Lower leg skin (tissue), 4 donors: ENCODE data around the gene UBASH3B. TPM values are rescaled to one million over a fixed set of nuclear protein-coding genes. Genes with fewer than 3 reads are reported as not detected.

Source experiments
- DNase-seq, 2 donors: peaks; one replicate each; pipeline ENCODE4 v3.0.0-alpha.2; 2019; ENCODE audit warnings: low spot score in 2 of 2
- H3K4me3 ChIP-seq: fragments of 200-600 bp; sonication (generic); 2 replicates; pipeline ENCODE4 v1.5.1; 2017; ENCODE audit warnings: mild to moderate bottlenecking, low read depth; ENCODE audit not compliant: poor library complexity, severe bottlenecking
- POLR2A ChIP-seq, 2 donors: fragments of 450-650 bp; IDR thresholded peaks; one replicate each; pipeline ENCODE4 v1.6.1; 2016 to 2017; ENCODE audit warnings: antibody characterized with exemption in 2 of 2, mild to moderate bottlenecking in 1 of 2, moderate library complexity in 1 of 2
- WGBS, 2 donors: methylation state at CpG; one replicate each; pipeline ENCODE4 v1.1.5; 2018; 5-methylcytosine and 5-hydroxymethylcytosine counted together
- intact Hi-C: fragments of 100-400 bp; cut with DNase I; formaldehyde crosslinking; loops from one replicate; pipeline ENCODE4 v1.15.0; 2023; ENCODE audit warnings: low total_unique reads
- total RNA-seq, 4 donors: library from RNA; depleted of rRNA; stranded (reverse); fragments of >200 nt; gene quantifications; one replicate each; pipeline ENCODE4 v1.1.0, GENCODE V29; 2016
- TF ChIP-seq, protein P1 (sequence below), 3 donors: fragments of 450-650 bp; IDR thresholded peaks; one replicate each; pipeline ENCODE4 v1.5.1; 2016; ENCODE audit warnings: antibody characterized with exemption in 3 of 3, mild to moderate bottlenecking in 3 of 3, moderate library complexity in 2 of 3

Gene UBASH3B
- total RNA-seq, 4 donors from 2014 or later, result 14.2 to 58.4 (median 35.6) TPM

DNA sequence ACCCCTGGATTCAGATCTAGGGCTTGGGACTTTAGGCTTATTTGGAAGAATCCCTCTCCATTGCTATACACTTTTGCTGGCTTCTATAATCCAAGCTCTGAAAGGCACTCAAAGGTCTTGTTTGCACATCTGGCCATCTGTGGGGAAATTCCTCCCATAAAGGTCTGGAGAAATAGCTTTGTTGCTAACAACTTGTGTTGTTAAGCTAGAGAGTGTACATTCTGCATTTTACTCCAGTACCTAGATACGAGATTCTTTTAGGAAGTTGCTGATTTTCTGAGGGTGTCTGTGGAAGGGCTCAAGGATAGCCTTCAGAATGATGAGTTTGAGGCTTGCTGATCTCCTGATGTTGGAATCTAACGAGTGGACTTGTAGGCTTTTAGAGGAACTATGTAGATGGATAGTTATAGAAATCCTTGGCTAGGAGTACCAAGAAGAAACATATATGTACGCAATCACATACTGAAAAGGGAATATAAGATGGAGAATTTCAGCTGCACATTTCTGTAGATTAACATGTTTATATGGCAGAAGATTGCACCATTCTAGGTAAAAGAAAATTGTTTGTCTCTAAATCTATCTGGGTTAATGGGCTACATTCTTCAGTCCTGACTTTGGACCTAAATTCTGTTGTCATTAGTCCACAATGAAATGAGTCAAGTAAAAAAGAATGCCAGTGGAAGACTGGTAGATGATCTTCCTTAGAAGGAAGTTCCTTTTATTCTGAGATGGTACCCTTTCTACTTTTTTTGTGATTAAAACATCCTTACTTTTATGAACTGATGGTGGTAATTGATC is 51.0 kb downstream of the UBASH3B start:
- DNase-seq, result no peak
- H3K4me3 ChIP-seq, result no peak overlapping the region
- TF ChIP-seq POLR2A (IDR thresholded peaks at IDR 0.05), result no peak
- TF ChIP-seq, protein P1, sequence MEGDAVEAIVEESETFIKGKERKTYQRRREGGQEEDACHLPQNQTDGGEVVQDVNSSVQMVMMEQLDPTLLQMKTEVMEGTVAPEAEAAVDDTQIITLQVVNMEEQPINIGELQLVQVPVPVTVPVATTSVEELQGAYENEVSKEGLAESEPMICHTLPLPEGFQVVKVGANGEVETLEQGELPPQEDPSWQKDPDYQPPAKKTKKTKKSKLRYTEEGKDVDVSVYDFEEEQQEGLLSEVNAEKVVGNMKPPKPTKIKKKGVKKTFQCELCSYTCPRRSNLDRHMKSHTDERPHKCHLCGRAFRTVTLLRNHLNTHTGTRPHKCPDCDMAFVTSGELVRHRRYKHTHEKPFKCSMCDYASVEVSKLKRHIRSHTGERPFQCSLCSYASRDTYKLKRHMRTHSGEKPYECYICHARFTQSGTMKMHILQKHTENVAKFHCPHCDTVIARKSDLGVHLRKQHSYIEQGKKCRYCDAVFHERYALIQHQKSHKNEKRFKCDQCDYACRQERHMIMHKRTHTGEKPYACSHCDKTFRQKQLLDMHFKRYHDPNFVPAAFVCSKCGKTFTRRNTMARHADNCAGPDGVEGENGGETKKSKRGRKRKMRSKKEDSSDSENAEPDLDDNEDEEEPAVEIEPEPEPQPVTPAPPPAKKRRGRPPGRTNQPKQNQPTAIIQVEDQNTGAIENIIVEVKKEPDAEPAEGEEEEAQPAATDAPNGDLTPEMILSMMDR (IDR thresholded peaks at IDR 0.05), result no peak

GRCh38 chr11:122707111-122707510 is 51.6 kb downstream of the UBASH3B start:
- no peak overlapping the region for H3K4me3 ChIP-seq
- WGBS, 2 donors, result 81 to 93% methylated on average over 4 of the region's 4 CpGs
- intact Hi-C loops, result no loop called here
- TF ChIP-seq POLR2A (IDR thresholded peaks at IDR 0.05), result no peak
- TF ChIP-seq, protein P1 (IDR thresholded peaks at IDR 0.05), result no peak
- DNase-seq, result no peak

More for the DNA sequence above, 51.0 kb downstream of the UBASH3B start:
- intact Hi-C loops, result no loop called here
- 82 to 84% methylated on average over 3 of the region's 3 CpGs for WGBS, 2 donors

- 71 to 75% methylated on average over 4 of the region's 4 CpGs for WGBS, 2 donors
- DNase-seq, result no peak
- no peak overlapping the region for H3K4me3 ChIP-seq
- TF ChIP-seq, protein P1 (IDR thresholded peaks at IDR 0.05), result no peak
- TF ChIP-seq POLR2A (IDR thresholded peaks at IDR 0.05), result no peak
- intact Hi-C loops, result no loop called here
Observed at GRCh38 chr11:122707901-122708300, 52.4 kb downstream of the UBASH3B start.

DNA sequence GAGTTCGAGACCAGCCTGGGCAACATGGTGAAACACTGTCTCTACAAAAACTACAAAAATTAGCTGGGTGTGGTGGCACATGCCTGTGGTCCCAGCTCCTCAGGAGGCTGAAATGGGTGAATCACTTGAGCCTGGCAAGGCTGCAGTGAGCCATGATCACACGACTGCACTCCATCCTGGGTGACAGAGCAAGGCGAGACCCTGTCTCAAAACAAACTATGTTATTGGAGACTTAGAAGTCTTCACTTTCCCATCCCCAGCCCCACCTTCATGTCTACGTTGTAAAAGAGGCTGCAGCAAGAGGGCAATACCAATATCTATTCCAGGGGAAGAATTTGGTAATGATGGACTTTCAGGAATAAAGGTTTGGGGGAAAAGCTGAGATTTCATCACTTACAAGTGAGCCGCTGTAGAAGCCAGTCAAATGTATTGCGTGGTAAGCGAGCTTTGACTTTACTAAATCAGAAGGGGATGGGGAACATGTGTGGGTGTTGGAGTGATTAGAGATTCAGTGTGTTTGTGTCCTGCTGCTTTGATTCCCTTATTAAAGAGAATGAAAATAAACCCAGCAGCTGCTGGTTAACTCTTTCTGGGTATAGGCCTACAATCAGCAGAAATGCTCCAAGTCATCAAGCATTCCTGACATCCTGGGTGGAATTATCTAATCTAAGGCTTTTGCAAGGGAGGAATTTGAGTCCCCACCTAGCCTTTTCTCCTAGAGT is 53.7 kb downstream of the UBASH3B start:
- no peak overlapping the region for H3K4me3 ChIP-seq
- intact Hi-C loops, result no loop called here
- WGBS, 2 donors, result 77 to 79% methylated on average over 7 of the region's 7 CpGs
- no peak for DNase-seq
- TF ChIP-seq, protein P1 (IDR thresholded peaks at IDR 0.05), result no peak
- TF ChIP-seq POLR2A (IDR thresholded peaks at IDR 0.05), result no peak

DNA sequence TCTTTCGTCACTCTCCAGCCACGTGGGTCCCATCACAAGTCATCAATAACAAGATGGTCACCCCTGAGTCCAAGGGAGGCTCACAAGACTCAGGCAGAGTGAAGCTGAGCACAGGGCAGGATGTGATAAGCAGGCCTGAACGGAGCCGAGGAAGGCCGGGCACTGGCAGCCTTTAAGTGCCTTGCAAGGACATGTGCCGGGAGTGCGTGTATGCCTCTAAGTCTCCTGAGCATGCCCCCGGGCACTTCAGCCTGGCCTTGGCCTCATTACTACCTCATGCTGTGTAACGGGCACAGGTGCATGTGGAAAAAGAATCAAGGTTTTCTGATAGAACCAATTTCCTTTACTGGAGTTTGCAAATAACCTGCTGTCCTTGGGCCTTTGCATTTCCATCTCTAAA is 55.8 kb downstream of the UBASH3B start:
- no peak overlapping the region for H3K4me3 ChIP-seq
- WGBS, 2 donors, result 69 to 75% methylated on average over 9 of the region's 9 CpGs
- TF ChIP-seq, protein P1 (IDR thresholded peaks at IDR 0.05), result no peak
- no peak for TF ChIP-seq POLR2A (IDR thresholded peaks at IDR 0.05)
- intact Hi-C loops, result no loop called here
- no peak for DNase-seq
